ENCODE results near the gene THUMPD2.

Gene THUMPD2

GRCh38 chr2:39778775-39779340 is at the start of gene THUMPD2:
THUMPD2 (minus strand) TSS chr2:39779258; CDS start chr2:39779239, 19 bp downstream.
- no peaks in the 10 kb centered on the region for H3K27me3 ChIP-seq (replicated peaks)
- no peaks in the 10 kb centered on the region for H3K36me3 ChIP-seq (replicated peaks)
- peak; percentile 30 for DNase-seq
- in situ Hi-C loops (cut with HindIII; ENCODE audit: low pct_ligation_motif_present, low sequenced_read_pairs) = no loop called here
- H3K27ac ChIP-seq = peak within 1 kb of the TSS; percentile 66
- peak within 1 kb of the TSS; percentile 78 for H3K4me3 ChIP-seq (ENCODE audit: low read depth, low read length)
- TF ChIP-seq CTCF (IDR thresholded peaks at IDR 0.05; ENCODE audit: low read depth, low read length, missing control alignments) = no peak

GRCh38 chr2:39821871-39822270 is 42.8 kb upstream of the THUMPD2 start:
- no peaks in the 10 kb centered on the region for H3K36me3 ChIP-seq (replicated peaks)

DNA sequence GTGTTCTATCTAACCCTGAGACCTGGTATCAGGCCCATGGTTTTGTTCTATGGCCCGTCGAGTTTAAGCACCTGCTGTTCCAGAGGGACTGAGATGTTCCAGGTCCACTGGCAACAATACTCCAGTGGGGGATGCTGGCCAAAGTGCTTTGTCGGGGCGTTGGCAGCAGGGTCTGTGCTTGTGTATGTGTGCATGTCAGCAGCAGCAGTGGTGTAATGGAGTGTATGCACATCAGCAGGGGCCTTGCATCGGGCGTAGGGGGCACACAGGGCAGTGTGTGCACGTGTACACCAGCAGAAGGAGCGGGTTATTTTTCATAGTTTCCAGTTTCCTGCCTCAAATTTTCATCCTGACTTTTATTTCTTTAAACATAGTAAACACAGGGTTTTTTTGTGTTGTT is 37.8 kb upstream of the THUMPD2 start:
- TF ChIP-seq CTCF (IDR thresholded peaks at IDR 0.05; ENCODE audit: low read depth, low read length, missing control alignments) = no peak
- no peaks in the 10 kb centered on the region for H3K27me3 ChIP-seq (replicated peaks)
- H3K27ac ChIP-seq = no peak overlapping the region
- in situ Hi-C loops (cut with HindIII; ENCODE audit: low pct_ligation_motif_present, low sequenced_read_pairs) = no loop called here
- no peaks in the 10 kb centered on the region for H3K36me3 ChIP-seq (replicated peaks)
- DNase-seq = no peak
- no peak overlapping the region for H3K4me3 ChIP-seq (ENCODE audit: low read depth, low read length)

More at GRCh38 chr2:39821871-39822270, 42.8 kb upstream of the THUMPD2 start:
- H3K27me3 ChIP-seq (replicated peaks) = no peaks in the 10 kb centered on the region
- no peak for TF ChIP-seq CTCF (IDR thresholded peaks at IDR 0.05; ENCODE audit: low read depth, low read length, missing control alignments)
- no peak overlapping the region for H3K4me3 ChIP-seq (ENCODE audit: low read depth, low read length)
- no peak for DNase-seq
- H3K27ac ChIP-seq = no peak overlapping the region
- in situ Hi-C loops (cut with HindIII; ENCODE audit: low pct_ligation_motif_present, low sequenced_read_pairs) = no loop called here

DNA sequence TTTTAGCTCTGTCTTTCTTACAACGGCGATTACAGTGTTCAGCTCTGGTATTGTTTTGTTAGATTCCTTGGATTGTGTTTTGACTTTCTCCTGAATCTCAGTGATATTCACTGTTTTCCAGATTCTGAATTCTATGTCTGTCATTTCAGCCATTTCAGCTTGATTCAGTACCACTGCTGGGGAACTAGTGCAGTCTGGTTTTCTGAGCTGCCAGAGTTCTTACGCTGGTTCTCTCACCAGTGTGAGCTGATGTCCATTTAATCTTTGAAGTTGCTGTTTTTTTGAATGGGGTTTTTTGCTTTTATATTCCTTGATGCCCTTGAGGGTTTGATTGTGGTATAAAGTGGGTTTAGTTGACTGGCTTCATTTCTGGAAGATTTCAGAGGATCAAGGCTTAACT is 37.4 kb upstream of the THUMPD2 start:
- no peaks in the 10 kb centered on the region for H3K27me3 ChIP-seq (replicated peaks)
- TF ChIP-seq CTCF (IDR thresholded peaks at IDR 0.05; ENCODE audit: low read depth, low read length, missing control alignments) = no peak
- H3K4me3 ChIP-seq (ENCODE audit: low read depth, low read length) = no peak overlapping the region
- in situ Hi-C loops (cut with HindIII; ENCODE audit: low pct_ligation_motif_present, low sequenced_read_pairs) = no loop called here
- no peaks in the 10 kb centered on the region for H3K36me3 ChIP-seq (replicated peaks)
- no peak for DNase-seq
- H3K27ac ChIP-seq = no peak overlapping the region

DNA sequence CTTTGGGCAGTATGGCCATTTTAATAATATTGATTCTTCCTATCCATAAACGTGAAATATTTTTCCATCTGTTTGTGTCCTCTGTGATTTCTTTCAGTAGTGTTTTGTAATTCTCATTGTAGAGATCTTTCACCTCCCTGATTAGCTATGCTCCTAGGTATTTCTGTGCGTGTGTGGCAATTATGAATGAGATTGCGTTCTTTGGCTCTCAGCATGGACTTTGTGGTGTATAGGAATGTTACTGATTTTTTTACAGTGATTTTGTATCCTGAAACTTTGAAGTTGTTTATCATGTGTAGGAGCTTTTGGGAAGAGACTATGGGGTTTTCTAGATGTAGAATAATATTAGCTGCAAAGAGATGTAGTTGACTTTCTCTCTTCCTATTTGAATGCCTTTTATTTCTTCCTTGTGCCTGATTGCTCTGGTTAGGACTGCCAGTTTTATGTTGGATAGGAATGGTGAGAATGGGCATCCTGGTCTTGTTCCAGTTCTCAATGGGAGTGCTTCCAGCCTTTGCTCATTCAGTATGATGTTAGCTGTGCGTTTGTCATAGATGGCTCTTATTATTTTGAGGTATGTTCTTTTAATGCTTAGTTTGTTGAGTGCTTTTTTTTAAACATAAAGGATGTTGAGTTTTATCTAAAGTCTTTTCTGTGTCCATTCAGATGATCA is 27.0 kb upstream of the THUMPD2 start:
- H3K27ac ChIP-seq = no peak overlapping the region
- TF ChIP-seq CTCF (IDR thresholded peaks at IDR 0.05; ENCODE audit: low read depth, low read length, missing control alignments) = no peak
- in situ Hi-C loops (cut with HindIII; ENCODE audit: low pct_ligation_motif_present, low sequenced_read_pairs) = no loop called here

More for the DNA sequence above, 27.0 kb upstream of the THUMPD2 start:
- no peak for DNase-seq
- no peaks in the 10 kb centered on the region for H3K27me3 ChIP-seq (replicated peaks)
- H3K36me3 ChIP-seq (replicated peaks) = no peaks in the 10 kb centered on the region
- no peak overlapping the region for H3K4me3 ChIP-seq (ENCODE audit: low read depth, low read length)

Measured in brain microvascular endothelial cell (primary cell).